Measurements from ENCODE around the gene CXCR1.

GRCh38 chr2:218184331-218184730 is 17.6 kb upstream of the CXCR1 start:
- TF ChIP-seq, protein P1, sequence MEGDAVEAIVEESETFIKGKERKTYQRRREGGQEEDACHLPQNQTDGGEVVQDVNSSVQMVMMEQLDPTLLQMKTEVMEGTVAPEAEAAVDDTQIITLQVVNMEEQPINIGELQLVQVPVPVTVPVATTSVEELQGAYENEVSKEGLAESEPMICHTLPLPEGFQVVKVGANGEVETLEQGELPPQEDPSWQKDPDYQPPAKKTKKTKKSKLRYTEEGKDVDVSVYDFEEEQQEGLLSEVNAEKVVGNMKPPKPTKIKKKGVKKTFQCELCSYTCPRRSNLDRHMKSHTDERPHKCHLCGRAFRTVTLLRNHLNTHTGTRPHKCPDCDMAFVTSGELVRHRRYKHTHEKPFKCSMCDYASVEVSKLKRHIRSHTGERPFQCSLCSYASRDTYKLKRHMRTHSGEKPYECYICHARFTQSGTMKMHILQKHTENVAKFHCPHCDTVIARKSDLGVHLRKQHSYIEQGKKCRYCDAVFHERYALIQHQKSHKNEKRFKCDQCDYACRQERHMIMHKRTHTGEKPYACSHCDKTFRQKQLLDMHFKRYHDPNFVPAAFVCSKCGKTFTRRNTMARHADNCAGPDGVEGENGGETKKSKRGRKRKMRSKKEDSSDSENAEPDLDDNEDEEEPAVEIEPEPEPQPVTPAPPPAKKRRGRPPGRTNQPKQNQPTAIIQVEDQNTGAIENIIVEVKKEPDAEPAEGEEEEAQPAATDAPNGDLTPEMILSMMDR (IDR thresholded peaks at IDR 0.05): no peak
- no peak for TF ChIP-seq EP300 (IDR thresholded peaks at IDR 0.05)
- TF ChIP-seq POLR2A (IDR thresholded peaks at IDR 0.05): no peak

Data from sigmoid colon (tissue), 4 donors.